ENCODE data around the gene OSCAR. TPM values are rescaled to one million over a fixed set of nuclear protein-coding genes. Genes with fewer than 3 reads are reported as not detected.

The OSCAR gene
- total and polyA plus RNA-seq, 2 of the 13 experiments (the other 11 are each of a cell fraction or from before 2014, with no cell fraction given) = 1.9 TPM; not detected in 1

GRCh38 chr19:54102421-54103169 lies 2.0 kb upstream of the OSCAR start, which contains the start of gene NDUFA3 (continued):
- TF ChIP-seq ZNF770 (CRISPR knock-in tag; IDR thresholded peaks at IDR 0.05) = peak; percentile 47; the same call in 1 of the 2 replicates
- TF ChIP-seq ZNF432 (CRISPR knock-in tag; IDR thresholded peaks at IDR 0.05; ENCODE audit: borderline replicate concordance) = no peak
- TF ChIP-seq DRAP1 (CRISPR knock-in tag; IDR thresholded peaks at IDR 0.05) = peak; percentile 86
- TF ChIP-seq MXD3 (CRISPR knock-in tag; IDR thresholded peaks at IDR 0.05) = 0 out of 2 replicates have a peak, but pooled peaks have one; percentile 19
- TF ChIP-seq NFRKB (IDR thresholded peaks at IDR 0.05) = no peak
- no peak for TF ChIP-seq AKNA (CRISPR knock-in tag; IDR thresholded peaks at IDR 0.05; ENCODE audit: borderline replicate concordance)
- no peak for TF ChIP-seq NKX3-1 (CRISPR knock-in tag; IDR thresholded peaks at IDR 0.05)
- TF ChIP-seq HDAC6 (IDR thresholded peaks at IDR 0.05; ENCODE audit: low read depth, low read length) = no peak
- TF ChIP-seq ZNF232 (CRISPR knock-in tag; IDR thresholded peaks at IDR 0.05; ENCODE audit: borderline replicate concordance) = no peak
- no peak for TF ChIP-seq CEBPZ (IDR thresholded peaks at IDR 0.05; ENCODE audit: low read length)
- TF ChIP-seq POLR2G (IDR thresholded peaks at IDR 0.05; ENCODE audit: low read depth, low read length) = peak; percentile 86
- no peak for TF ChIP-seq PAF1 (CRISPR knock-in tag; IDR thresholded peaks at IDR 0.05)
- TF ChIP-seq ZNF777 (CRISPR knock-in tag; IDR thresholded peaks at IDR 0.05) = no peak
- peak; percentile 64 for TF ChIP-seq MEIS1 (CRISPR knock-in tag; IDR thresholded peaks at IDR 0.05; ENCODE audit: borderline replicate concordance)
- TF ChIP-seq ARNTL (CRISPR knock-in tag; IDR thresholded peaks at IDR 0.05) = peak; percentile 50; the same call in 1 of the 2 replicates
